ENCODE data around the gene TMEM175. TPM values are rescaled to one million over a fixed set of nuclear protein-coding genes. Genes with fewer than 3 reads are reported as not detected.
A peak's percentile ranks its signal among the peaks of the same experiment; 100 is the strongest.

The TMEM175 gene
- polyA plus RNA-seq, 3 donors = 20.6 to 29.6 (median 26.3) TPM

- DNase-seq (ENCODE audit: extremely low read depth in 1 of 11, low read depth in 9 of 11, low spot score in 4 of 11) = no peak
Observed at GRCh38 chr4:978957-979701, 46.9 kb downstream of the TMEM175 start.

GRCh38 chr4:982291-982690 is 50.0 kb downstream of the TMEM175 start:
- DNase-seq (ENCODE audit: extremely low read depth in 1 of 11, low read depth in 9 of 11, low spot score in 4 of 11) = no peak

- no peak for DNase-seq (ENCODE audit: extremely low read depth in 1 of 11, low read depth in 9 of 11, low spot score in 4 of 11)
Observed at GRCh38 chr4:982814-983213, 50.6 kb downstream of the TMEM175 start.

GRCh38 chr4:984336-985054 is 52.2 kb downstream of the TMEM175 start:
- no peak for DNase-seq (ENCODE audit: extremely low read depth in 1 of 11, low read depth in 9 of 11, low spot score in 4 of 11)

GRCh38 chr4:985123-985830 is 53.0 kb downstream of the TMEM175 start:
- no peak for DNase-seq (ENCODE audit: extremely low read depth in 1 of 11, low read depth in 9 of 11, low spot score in 4 of 11)

- no peak for DNase-seq (ENCODE audit: extremely low read depth in 1 of 11, low read depth in 9 of 11, low spot score in 4 of 11)
Observed at GRCh38 chr4:986428-986878, 54.2 kb downstream of the TMEM175 start.

- DNase-seq (ENCODE audit: extremely low read depth in 1 of 11, low read depth in 9 of 11, low spot score in 4 of 11) = peak in 4 of 11 donors; percentile 54 to 81 (median 74)
Observed at GRCh38 chr4:986879-987623, 54.8 kb downstream of the TMEM175 start, which contains the start of gene IDUA. Gene IDUA (plus strand): TSS chr4:987044. CDS start chr4:987085, 41 bp downstream.

GRCh38 chr4:987624-988513 is 55.6 kb downstream of the TMEM175 start:
- no peak for DNase-seq (ENCODE audit: extremely low read depth in 1 of 11, low read depth in 9 of 11, low spot score in 4 of 11)

- DNase-seq (ENCODE audit: extremely low read depth in 1 of 11, low read depth in 9 of 11, low spot score in 4 of 11) = no peak
Observed at GRCh38 chr4:988726-989721, 56.8 kb downstream of the TMEM175 start.

- DNase-seq (ENCODE audit: extremely low read depth in 1 of 11, low read depth in 9 of 11, low spot score in 4 of 11) = no peak
Observed at GRCh38 chr4:989722-990471, 57.6 kb downstream of the TMEM175 start.

- no peak for DNase-seq (ENCODE audit: extremely low read depth in 1 of 11, low read depth in 9 of 11, low spot score in 4 of 11)
Observed at GRCh38 chr4:990746-991367, 58.6 kb downstream of the TMEM175 start.

GRCh38 chr4:991451-992296 is 59.4 kb downstream of the TMEM175 start:
- DNase-seq (ENCODE audit: extremely low read depth in 1 of 11, low read depth in 9 of 11, low spot score in 4 of 11) = no peak

- no peak for DNase-seq (ENCODE audit: extremely low read depth in 1 of 11, low read depth in 9 of 11, low spot score in 4 of 11)
Observed at GRCh38 chr4:992297-993110, 60.2 kb downstream of the TMEM175 start.

All from renal cortex interstitium (tissue), 11 donors.